ENCODE data around the gene MRFAP1.
"Not testable (repeated sequence)": the region's sequence is repeated elsewhere in the genome, so short reads cannot be mapped to it uniquely, and the experiment has no call there.

- not testable (repeated sequence) for TF ChIP-seq CTCF, POLR2A (IDR thresholded peaks at IDR 0.05)
Measured at GRCh38 chr4:6655291-6655690, 14.8 kb downstream of the MRFAP1 start.

Data from esophagus squamous epithelium (tissue), 4 donors.